Activated CD8-positive, alpha-beta T cell treated with anti-CD3 and anti-CD28 coated beads, Interleukin-2, amount 10 ng/mL, durations not matched to agents 7 days and 5 days (primary cell): ENCODE data around the gene SLPI. TPM values are rescaled to one million over a fixed set of nuclear protein-coding genes. Genes with fewer than 3 reads are reported as not detected.
A peak's percentile ranks its signal among the peaks of the same experiment; 100 is the strongest.

ENCODE experiments used
- ATAC-seq: fragments of 150-1000 bp; cut with Tn5 transposase; one replicate; pipeline ENCODE4 v1.10.0; 2021; ENCODE audit warnings: moderate library complexity
- CTCF ChIA-PET: fragments of 350-600 bp; sonication (Branson Sonifier 250); formaldehyde crosslinking; loops from one replicate; lab custom pipeline; 2021; ENCODE audit warnings: antibody characterized with exemption; lab: Charles Lee
- POLR2A ChIA-PET: fragments of 350-600 bp; sonication (Branson Sonifier 250); formaldehyde crosslinking; loops from one replicate; lab custom pipeline; 2021; ENCODE audit warnings: antibody characterized with exemption; lab: Charles Lee
- DNase-seq: peaks from one replicate; pipeline ENCODE4 v3.0.0-alpha.2; 2020
- H3K27ac Mint-ChIP-seq: one replicate; pipeline ENCODE4 v1.8.0; 2021; ENCODE audit warnings: mild to moderate bottlenecking, mixed read lengths
- H3K27me3 Mint-ChIP-seq: one replicate; pipeline ENCODE4 v1.8.0; 2021; ENCODE audit warnings: low read depth, mixed read lengths
- H3K36me3 Mint-ChIP-seq: one replicate; pipeline ENCODE4 v1.8.0; 2021; ENCODE audit warnings: low read depth, mixed read lengths
- H3K4me1 Mint-ChIP-seq: one replicate; pipeline ENCODE4 v1.8.0; 2021; ENCODE audit warnings: low read depth, mixed read lengths
- H3K4me3 Mint-ChIP-seq: one replicate; pipeline ENCODE4 v1.8.0; 2021; ENCODE audit warnings: mild to moderate bottlenecking, mixed read lengths
- H3K9me3 Mint-ChIP-seq: one replicate; pipeline ENCODE4 v1.8.0; 2022; ENCODE audit warnings: mixed read lengths; ENCODE audit not compliant: insufficient read depth
- total RNA-seq, 2 experiments: library from RNA; stranded (reverse); gene quantifications; one replicate each; pipeline ENCODE4 v1.2.3, GENCODE V29; 2021

Gene SLPI
- total RNA-seq, 2 experiments from 2014 or later: not detected

DNA sequence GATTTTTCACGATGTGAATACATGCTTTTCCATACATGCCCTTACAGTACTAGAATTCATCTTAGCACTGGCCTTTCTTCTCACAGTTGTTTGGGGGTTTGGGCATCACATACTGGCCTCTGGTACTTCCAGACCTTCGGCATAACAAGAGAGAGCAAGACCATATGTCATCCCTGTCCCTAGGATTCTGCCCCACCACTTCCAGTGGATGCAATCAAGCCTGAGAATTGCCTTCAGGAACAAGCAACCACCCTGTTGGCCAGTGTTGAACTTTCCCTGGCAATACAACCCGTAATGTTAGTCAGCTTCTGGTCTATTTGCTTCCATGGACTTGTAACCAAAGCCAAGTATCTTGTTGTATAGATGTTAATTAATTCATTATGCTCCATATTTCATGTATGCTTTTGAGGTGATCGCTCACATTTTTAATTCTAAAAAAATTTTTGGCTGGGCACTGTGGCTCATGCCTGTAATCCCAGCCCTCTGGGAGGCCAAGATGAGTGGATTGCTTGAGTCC, 15.4 kb upstream of the SLPI start:
- ChIA-PET CTCF (interaction anchor here (1.5 to 1.7 kb wide), 2 partner anchors 21 to 24 kb away, joined by 4 to 6 read pairs; no protein-coding TSS in a partner anchor), POLR2A (no interaction called here)

DNA sequence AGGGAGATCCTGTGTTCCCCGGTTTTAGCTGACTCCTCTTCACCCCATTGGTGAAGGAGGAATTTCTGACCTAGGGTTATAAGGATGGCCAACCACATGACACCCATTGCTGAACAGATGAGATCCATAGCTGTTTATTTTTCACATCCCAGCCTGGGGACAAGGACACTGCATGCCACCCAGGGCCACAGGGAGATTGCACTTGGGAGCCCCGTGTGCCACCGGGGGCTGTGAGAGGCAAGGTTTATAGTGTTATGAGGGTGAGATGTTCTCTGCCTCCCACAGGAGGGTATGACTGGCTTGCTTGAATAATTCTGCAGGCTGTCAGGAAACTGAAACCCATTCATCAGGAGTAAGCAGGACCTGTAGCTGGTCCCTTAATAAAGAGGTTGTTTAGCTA, 14.7 kb upstream of the SLPI start:
- H3K4me1 Mint-ChIP-seq: no peaks in the 10 kb centered on the region
- ChIA-PET POLR2A (interaction anchor here (0.6 kb wide), 1 partner anchor 15 kb away, joined by 3 read pairs; no protein-coding TSS in a partner anchor), CTCF (interaction anchor here (1.2 to 1.7 kb wide), 3 partner anchors 21 to 502 kb away, joined by 3 to 6 read pairs (median 4); no protein-coding TSS in a partner anchor)
- H3K9me3 Mint-ChIP-seq: no peaks in the 10 kb centered on the region
- no peak for ATAC-seq
- peak; percentile 9 for DNase-seq
- H3K36me3 Mint-ChIP-seq: no peaks in the 10 kb centered on the region
- H3K4me3 Mint-ChIP-seq: no peak overlapping the region
- H3K27me3 Mint-ChIP-seq: peaks cover 49% of the 10 kb centered on the region
- H3K27ac Mint-ChIP-seq: no peak overlapping the region

More for the DNA sequence above, 15.4 kb upstream of the SLPI start:
- Mint-ChIP-seq H3K36me3 (no peaks in the 10 kb centered on the region), H3K4me3 (no peak overlapping the region), H3K4me1 (no peaks in the 10 kb centered on the region), H3K27me3 (peaks cover 45% of the 10 kb centered on the region), H3K27ac (no peak overlapping the region), H3K9me3 (no peaks in the 10 kb centered on the region)
- ATAC-seq: no peak
- DNase-seq: no peak

DNA sequence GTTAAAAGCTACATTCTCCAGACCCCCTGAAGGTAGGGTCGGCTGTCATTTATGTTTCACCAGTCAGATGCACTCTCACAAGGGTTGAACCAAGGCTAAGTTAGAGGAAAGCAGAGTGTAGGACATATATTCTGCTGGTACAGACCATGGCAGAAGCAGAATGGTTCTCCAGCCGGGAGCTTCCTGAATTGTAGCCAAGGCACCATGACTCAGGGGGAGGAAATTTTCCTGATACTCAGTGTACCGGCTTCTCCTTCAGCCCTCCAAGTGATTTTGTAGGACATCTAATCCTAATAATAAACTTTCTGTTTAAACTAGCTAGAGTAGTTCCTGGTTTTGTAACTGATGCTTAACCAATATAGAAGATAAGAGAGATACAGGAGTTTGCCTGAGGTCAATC, 14.2 kb upstream of the SLPI start:
- Mint-ChIP-seq H3K27ac (no peak overlapping the region), H3K27me3 (peaks cover 46% of the 10 kb centered on the region), H3K36me3 (no peaks in the 10 kb centered on the region), H3K4me1 (no peaks in the 10 kb centered on the region), H3K4me3 (no peak overlapping the region), H3K9me3 (no peaks in the 10 kb centered on the region)
- DNase-seq (peak; percentile 1), ATAC-seq (no peak)
- ChIA-PET CTCF (interaction anchor here (1.2 to 1.7 kb wide), 3 partner anchors 22 to 502 kb away, joined by 3 to 6 read pairs (median 4); no protein-coding TSS in a partner anchor), POLR2A (no interaction called here)

DNA sequence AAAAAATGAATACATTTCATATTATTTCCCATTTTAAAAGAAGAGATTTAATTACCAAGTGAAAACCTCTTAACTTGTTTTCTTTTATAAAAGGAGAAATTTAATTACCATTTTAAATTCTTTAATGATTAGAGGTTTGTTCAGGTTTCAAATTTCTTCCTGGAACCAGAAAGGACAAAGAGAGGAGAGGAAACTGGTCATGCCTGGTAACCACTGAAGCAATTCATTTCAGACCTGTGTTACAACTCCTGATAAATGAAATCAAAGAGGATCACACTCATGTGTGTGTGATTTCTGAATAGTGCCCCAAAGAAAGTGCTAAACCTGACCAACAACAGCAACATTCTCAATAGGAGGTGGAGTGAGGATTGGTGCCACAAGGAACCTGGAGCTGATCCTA, 12.6 kb upstream of the SLPI start:
- ChIA-PET POLR2A (no interaction called here), CTCF (no interaction called here)
- Mint-ChIP-seq H3K4me1 (no peaks in the 10 kb centered on the region), H3K27me3 (peaks cover 46% of the 10 kb centered on the region), H3K4me3 (no peak overlapping the region), H3K36me3 (no peaks in the 10 kb centered on the region), H3K9me3 (no peaks in the 10 kb centered on the region), H3K27ac (no peak overlapping the region)
- no peak for ATAC-seq
- no peak for DNase-seq

DNA sequence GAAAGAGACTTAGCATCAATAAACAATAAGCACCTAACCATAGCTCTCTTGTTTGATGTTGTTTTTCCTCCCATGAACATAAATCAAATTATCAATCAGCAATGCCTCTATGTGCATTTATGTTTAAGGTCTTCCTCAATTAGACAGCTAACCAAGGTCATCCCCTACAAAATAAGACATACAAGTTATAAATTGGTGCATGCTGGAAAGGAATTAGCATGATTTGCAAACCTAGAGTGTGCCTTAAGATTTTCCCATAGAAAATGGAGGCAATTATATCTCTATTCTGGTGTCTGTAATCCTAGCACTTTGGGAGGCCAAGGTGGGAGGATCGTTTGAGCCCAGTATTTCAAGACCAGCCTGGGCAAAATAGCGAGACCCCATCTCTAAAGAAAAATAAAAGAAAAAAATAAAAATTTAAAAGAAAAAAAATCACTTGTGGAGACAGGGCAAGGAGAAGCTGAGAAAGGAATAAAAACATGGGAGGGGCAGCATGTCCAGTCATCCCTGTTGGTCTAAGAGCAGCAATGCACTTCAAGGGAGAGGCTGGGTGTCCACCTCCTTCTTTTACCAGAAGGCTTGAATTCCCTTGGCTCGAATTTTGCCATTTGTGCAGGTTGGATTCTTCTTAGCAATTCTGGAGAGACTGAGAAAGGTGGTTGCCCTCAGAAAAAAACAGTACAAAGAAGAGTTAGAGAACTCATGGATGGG, 9.3 kb upstream of the SLPI start:
- Mint-ChIP-seq H3K4me1 (no peaks in the 10 kb centered on the region), H3K27ac (no peak overlapping the region), H3K27me3 (peaks cover 45% of the 10 kb centered on the region), H3K9me3 (no peaks in the 10 kb centered on the region), H3K4me3 (no peak overlapping the region), H3K36me3 (no peaks in the 10 kb centered on the region)
- ChIA-PET CTCF (interaction anchor here (0.6 kb wide), 1 partner anchor 30 kb away, joined by 3 read pairs; no protein-coding TSS in a partner anchor), POLR2A (no interaction called here)
- ATAC-seq (no peak), DNase-seq (no peak)

DNA sequence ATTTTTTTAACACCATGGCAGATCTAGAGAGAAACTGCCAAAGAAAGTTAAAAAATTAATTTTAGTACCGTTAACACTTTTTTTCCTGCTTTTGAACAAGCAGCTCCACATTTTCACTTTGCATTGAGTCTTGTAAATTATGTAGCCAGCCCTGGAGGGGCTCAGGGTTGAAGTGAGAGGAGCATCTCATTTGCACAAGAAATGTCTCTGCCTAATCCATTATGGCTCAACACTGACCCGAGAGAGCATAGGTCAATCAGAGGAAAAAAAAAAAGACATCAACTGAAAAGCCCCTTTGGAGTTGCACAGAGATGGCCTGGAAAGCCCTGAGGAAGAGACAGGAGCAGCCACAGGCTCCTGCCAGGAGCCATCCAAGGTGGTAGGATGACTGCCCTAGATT, 4.3 kb upstream of the SLPI start:
- no peak for ATAC-seq
- CTCF ChIA-PET: interaction anchor here (0.8 to 0.9 kb wide), 2 partner anchors 32 to 34 kb away, joined by 3 read pairs; no protein-coding TSS in a partner anchor
- H3K4me3 Mint-ChIP-seq: no peak overlapping the region
- no peak overlapping the region for H3K27ac Mint-ChIP-seq
- no peaks in the 10 kb centered on the region for H3K9me3 Mint-ChIP-seq
- no peaks in the 10 kb centered on the region for H3K4me1 Mint-ChIP-seq
- POLR2A ChIA-PET: no interaction called here
- DNase-seq: no peak
- peaks cover 26% of the 10 kb centered on the region for H3K27me3 Mint-ChIP-seq
- no peaks in the 10 kb centered on the region for H3K36me3 Mint-ChIP-seq

DNA sequence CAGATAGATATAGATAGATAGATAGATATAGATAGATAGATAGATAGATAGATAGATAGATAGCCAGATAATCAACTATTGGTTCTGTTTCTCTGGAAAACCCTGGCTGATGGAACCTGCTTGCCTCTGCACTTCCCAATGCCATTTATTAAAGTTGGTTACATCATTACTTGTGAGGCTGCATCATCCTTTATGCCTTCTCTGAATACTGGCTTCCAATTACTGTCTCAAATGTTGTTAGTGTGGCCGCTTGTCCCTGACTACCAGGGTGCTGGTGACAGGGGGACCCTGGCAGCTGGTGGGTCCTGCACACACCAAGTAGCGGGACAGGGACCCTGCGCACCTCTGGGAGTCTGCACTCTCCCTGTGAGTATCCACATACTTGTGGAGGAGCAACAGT, 3.9 kb upstream of the SLPI start:
- DNase-seq (no peak), ATAC-seq (no peak)
- Mint-ChIP-seq H3K27me3 (peaks cover 26% of the 10 kb centered on the region), H3K27ac (no peak overlapping the region), H3K36me3 (no peaks in the 10 kb centered on the region), H3K4me1 (no peaks in the 10 kb centered on the region), H3K9me3 (no peaks in the 10 kb centered on the region), H3K4me3 (no peak overlapping the region)
- POLR2A ChIA-PET: no interaction called here
- CTCF ChIA-PET: interaction anchor here (0.9 kb wide), 1 partner anchor 32 kb away, joined by 3 read pairs; no protein-coding TSS in a partner anchor

DNA sequence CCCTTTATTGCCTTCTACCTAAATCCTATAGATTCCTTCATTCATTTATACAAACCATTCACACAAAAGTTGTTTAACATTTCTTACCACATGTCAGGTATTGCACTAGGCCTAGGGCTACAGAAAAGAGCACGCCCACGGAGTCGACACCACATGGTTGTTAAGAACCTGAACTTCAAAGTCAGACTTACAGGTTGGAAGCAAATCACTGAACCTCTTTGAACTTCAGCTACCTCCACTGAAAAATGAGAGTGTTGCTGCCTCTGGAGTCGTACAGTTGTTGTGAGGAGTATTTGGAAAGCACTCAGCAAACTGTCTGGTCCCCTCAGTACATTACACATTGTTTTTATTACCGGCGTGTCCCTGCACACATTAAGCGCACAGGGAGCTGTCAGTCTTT, 3.3 kb upstream of the SLPI start:
- Mint-ChIP-seq H3K9me3 (no peaks in the 10 kb centered on the region), H3K27me3 (peaks cover 23% of the 10 kb centered on the region), H3K27ac (no peak overlapping the region), H3K4me3 (no peak overlapping the region), H3K4me1 (no peaks in the 10 kb centered on the region), H3K36me3 (no peaks in the 10 kb centered on the region)
- ATAC-seq (no peak), DNase-seq (no peak)
- CTCF ChIA-PET: no interaction called here
- POLR2A ChIA-PET: no interaction called here

DNA sequence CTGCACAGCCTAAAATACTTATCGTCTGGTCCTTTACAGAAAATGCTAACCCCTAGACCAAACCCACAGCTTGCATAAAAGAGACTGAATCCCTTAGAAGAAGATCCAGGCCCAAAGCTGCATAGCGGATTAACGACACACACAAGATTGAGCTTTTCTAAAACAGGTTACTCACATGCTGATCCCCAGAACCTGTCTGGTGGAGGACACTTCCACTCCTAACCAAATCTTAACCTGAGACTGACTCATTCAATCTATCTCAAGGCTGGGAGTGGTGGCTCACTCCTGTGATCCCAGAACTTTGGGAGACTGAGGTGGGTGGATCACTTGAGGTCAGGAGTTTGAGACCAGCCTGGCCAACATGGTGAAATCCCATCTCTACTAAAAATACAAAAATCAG, 2.8 kb upstream of the SLPI start:
- ATAC-seq: no peak
- DNase-seq: no peak
- no peaks in the 10 kb centered on the region for H3K9me3 Mint-ChIP-seq
- H3K4me1 Mint-ChIP-seq: no peaks in the 10 kb centered on the region
- H3K27ac Mint-ChIP-seq: no peak overlapping the region
- peaks cover 22% of the 10 kb centered on the region for H3K27me3 Mint-ChIP-seq
- H3K4me3 Mint-ChIP-seq: no peak overlapping the region
- CTCF ChIA-PET: no interaction called here
- POLR2A ChIA-PET: no interaction called here
- H3K36me3 Mint-ChIP-seq: no peaks in the 10 kb centered on the region

DNA sequence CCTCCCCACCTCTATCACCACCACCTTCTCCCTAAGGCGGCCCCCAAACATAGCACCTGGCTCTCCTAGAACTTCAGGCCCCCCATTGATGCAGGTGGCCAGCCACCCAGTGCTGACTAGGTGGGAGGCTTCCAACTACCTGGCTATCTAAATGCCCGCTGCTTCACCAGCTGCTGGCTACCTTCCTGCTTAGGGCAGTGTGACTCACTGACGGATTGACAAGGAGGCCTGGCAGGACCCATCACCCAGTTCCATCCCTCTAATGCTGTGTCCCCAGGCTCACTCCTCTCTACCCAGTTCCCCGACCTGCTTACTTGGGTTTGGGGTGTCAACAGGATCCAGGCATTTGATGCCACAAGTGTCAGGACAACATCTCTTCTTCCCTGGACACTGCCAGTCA, 1.1 kb downstream of the SLPI start:
- H3K4me1 Mint-ChIP-seq: no peaks in the 10 kb centered on the region
- no peak overlapping the region for H3K27ac Mint-ChIP-seq
- H3K36me3 Mint-ChIP-seq: no peaks in the 10 kb centered on the region
- CTCF ChIA-PET: interaction anchor here (1.7 kb wide), 1 partner anchor 37 kb away, joined by 5 read pairs; no protein-coding TSS in a partner anchor
- no peaks in the 10 kb centered on the region for H3K9me3 Mint-ChIP-seq
- POLR2A ChIA-PET: interaction anchor here (0.7 kb wide), 1 partner anchor 16 kb away, joined by 3 read pairs; no protein-coding TSS in a partner anchor
- no peak for DNase-seq
- no peak overlapping the region for H3K4me3 Mint-ChIP-seq
- H3K27me3 Mint-ChIP-seq: peaks cover 34% of the 10 kb centered on the region
- no peak for ATAC-seq

DNA sequence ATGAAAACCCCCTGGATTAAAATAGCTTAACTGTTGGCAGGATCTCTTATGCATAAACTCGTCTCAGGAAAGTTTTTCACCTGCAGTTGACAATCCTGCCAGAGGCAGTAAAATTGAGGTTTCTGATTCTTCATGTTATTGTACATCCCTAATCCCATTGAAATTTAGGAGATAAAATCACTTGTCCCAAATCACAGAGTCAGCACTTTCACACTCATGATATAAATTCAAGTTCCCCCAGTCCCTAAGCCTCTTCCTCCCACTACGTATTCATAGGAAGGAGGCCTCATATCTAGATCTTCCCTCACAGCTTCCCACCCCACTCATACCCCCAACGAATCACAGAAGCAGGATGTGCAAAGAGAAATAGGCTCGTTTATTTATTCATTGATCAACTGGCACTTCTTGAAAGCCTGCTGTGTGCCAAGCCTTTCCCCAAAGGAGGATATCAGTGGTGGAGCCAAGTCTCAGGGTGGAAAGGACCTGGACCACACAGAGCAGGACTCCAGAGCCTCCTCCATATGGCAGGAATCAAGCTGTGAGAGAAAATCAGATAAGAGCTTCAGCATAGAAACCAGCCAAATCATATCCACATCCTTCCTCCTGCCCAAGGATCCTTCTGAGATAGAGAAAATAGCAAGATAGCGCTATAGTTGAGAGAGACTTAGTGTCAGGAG, 2.3 kb downstream of the SLPI start:
- no peak for DNase-seq
- H3K9me3 Mint-ChIP-seq: no peaks in the 10 kb centered on the region
- no peaks in the 10 kb centered on the region for H3K4me1 Mint-ChIP-seq
- ChIA-PET CTCF (interaction anchor here (1.7 kb wide), 1 partner anchor 39 kb away, joined by 5 read pairs; no protein-coding TSS in a partner anchor), POLR2A (no interaction called here)
- no peak overlapping the region for H3K4me3 Mint-ChIP-seq
- no peaks in the 10 kb centered on the region for H3K36me3 Mint-ChIP-seq
- H3K27me3 Mint-ChIP-seq: peaks cover 43% of the 10 kb centered on the region
- no peak for ATAC-seq
- H3K27ac Mint-ChIP-seq: no peak overlapping the region

DNA sequence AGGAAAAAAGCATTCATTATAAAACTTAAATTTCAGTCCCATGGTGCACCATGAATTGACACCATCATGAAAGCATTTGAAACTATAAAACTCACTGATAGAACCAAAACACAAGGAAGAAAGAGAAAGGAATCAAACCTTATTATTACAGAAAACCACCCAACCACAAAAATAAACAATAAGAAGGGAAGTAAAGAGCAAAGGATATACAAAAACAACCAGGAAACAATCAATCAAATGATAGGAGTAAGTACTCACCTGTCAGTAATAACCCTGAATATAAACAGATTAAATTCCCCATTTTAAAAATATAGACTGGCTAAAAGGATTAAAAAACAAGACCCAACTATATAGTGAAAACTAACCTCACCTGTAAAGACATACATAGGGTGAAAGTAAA, 5.8 kb downstream of the SLPI start:
- DNase-seq (no peak), ATAC-seq (no peak)
- Mint-ChIP-seq H3K4me1 (no peaks in the 10 kb centered on the region), H3K9me3 (no peaks in the 10 kb centered on the region), H3K27me3 (peaks cover 52% of the 10 kb centered on the region), H3K4me3 (no peak overlapping the region), H3K36me3 (no peaks in the 10 kb centered on the region), H3K27ac (no peak overlapping the region)
- ChIA-PET CTCF (no interaction called here), POLR2A (no interaction called here)
